NCI-H2227 (cell line): ENCODE measurements around the gene UGT1A5.

Experiments
- DNase-seq: peaks from one replicate; lab custom pipeline; 2025; ENCODE audit not compliant: unreplicated experiment; lab: John Stamatoyannopoulos, UW

UGT1A5 gene

GRCh38 chr2:233822101-233822771 lies 109.5 kb downstream of the UGT1A5 start:
- no peak for DNase-seq
